ENCODE measurements around the gene NUDT19. TPM values are rescaled to one million over a fixed set of nuclear protein-coding genes. Genes with fewer than 3 reads are reported as not detected.

NUDT19 gene
- total and polyA plus RNA-seq, 8 donors: 9.5 to 16.6 (median 11.0) TPM

- no peak for DNase-seq
- ATAC-seq: no peak
Observed at GRCh38 chr19:32666084-32666483, 25.5 kb upstream of the NUDT19 start.

GRCh38 chr19:32669310-32669709 is 22.3 kb upstream of the NUDT19 start:
- Histone ChIP-seq H3K4me1 (peaks cover 9 to 39% of the 10 kb centered on the region in 2 donors), H3K27ac (no peak overlapping the region), H3K36me3 (peaks cover 0 to 5% of the 10 kb centered on the region in 2 donors), H3K27me3 (no peaks in the 10 kb centered on the region), H3K9me3 (no peaks in the 10 kb centered on the region), H3K4me3 (no peak overlapping the region)
- DNase-seq: no peak
- intact Hi-C loops (cut with DNase I): no loop called here
- TF ChIP-seq, protein P1, sequence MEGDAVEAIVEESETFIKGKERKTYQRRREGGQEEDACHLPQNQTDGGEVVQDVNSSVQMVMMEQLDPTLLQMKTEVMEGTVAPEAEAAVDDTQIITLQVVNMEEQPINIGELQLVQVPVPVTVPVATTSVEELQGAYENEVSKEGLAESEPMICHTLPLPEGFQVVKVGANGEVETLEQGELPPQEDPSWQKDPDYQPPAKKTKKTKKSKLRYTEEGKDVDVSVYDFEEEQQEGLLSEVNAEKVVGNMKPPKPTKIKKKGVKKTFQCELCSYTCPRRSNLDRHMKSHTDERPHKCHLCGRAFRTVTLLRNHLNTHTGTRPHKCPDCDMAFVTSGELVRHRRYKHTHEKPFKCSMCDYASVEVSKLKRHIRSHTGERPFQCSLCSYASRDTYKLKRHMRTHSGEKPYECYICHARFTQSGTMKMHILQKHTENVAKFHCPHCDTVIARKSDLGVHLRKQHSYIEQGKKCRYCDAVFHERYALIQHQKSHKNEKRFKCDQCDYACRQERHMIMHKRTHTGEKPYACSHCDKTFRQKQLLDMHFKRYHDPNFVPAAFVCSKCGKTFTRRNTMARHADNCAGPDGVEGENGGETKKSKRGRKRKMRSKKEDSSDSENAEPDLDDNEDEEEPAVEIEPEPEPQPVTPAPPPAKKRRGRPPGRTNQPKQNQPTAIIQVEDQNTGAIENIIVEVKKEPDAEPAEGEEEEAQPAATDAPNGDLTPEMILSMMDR (IDR thresholded peaks at IDR 0.05): no peak
- no peak for ATAC-seq

More at GRCh38 chr19:32666084-32666483, 25.5 kb upstream of the NUDT19 start:
- no peaks in the 10 kb centered on the region for H3K9me3 ChIP-seq
- H3K27ac ChIP-seq: no peak overlapping the region
- H3K36me3 ChIP-seq: peaks cover 0 to 5% of the 10 kb centered on the region in 2 donors
- TF ChIP-seq, protein P1 (IDR thresholded peaks at IDR 0.05): no peak
- intact Hi-C loops (cut with DNase I): no loop called here
- peaks cover 5 to 23% of the 10 kb centered on the region in 2 donors for H3K4me1 ChIP-seq
- H3K27me3 ChIP-seq: no peaks in the 10 kb centered on the region
- no peak overlapping the region for H3K4me3 ChIP-seq

GRCh38 chr19:32671883-32672593 is 19.6 kb upstream of the NUDT19 start:
- intact Hi-C loops (cut with DNase I): no loop called here
- TF ChIP-seq, protein P1 (IDR thresholded peaks at IDR 0.05): no peak
- peaks cover 13 to 58% of the 10 kb centered on the region in 2 donors for H3K4me1 ChIP-seq
- no peak overlapping the region for H3K4me3 ChIP-seq
- H3K27me3 ChIP-seq: peaks cover 12 to 16% of the 10 kb centered on the region in 2 donors
- ATAC-seq (no peak), DNase-seq (no peak)
- H3K36me3 ChIP-seq: peaks cover 0 to 1% of the 10 kb centered on the region in 2 donors
- H3K27ac ChIP-seq: no peak overlapping the region
- H3K9me3 ChIP-seq: no peaks in the 10 kb centered on the region

- TF ChIP-seq, protein P1 (IDR thresholded peaks at IDR 0.05): no peak
- Histone ChIP-seq H3K4me1 (peaks cover 17 to 63% of the 10 kb centered on the region in 2 donors), H3K9me3 (no peaks in the 10 kb centered on the region), H3K4me3 (no peak overlapping the region), H3K36me3 (no peaks in the 10 kb centered on the region), H3K27ac (no peak overlapping the region), H3K27me3 (peaks cover 19 to 24% of the 10 kb centered on the region in 2 donors)
- intact Hi-C loops (cut with DNase I): no loop called here
- ATAC-seq (no peak), DNase-seq (no peak)
Observed at GRCh38 chr19:32672841-32673240, 18.8 kb upstream of the NUDT19 start.

GRCh38 chr19:32673573-32673972 is 18.0 kb upstream of the NUDT19 start:
- no peak overlapping the region for H3K27ac ChIP-seq
- intact Hi-C loops (cut with DNase I): no loop called here
- no peak for DNase-seq
- H3K27me3 ChIP-seq: peaks cover 19 to 31% of the 10 kb centered on the region in 2 donors
- no peaks in the 10 kb centered on the region for H3K36me3 ChIP-seq
- ATAC-seq: no peak
- peaks cover 17 to 63% of the 10 kb centered on the region in 2 donors for H3K4me1 ChIP-seq
- H3K4me3 ChIP-seq: peak overlapping the region in 1 of 2 donors; percentile 94
- H3K9me3 ChIP-seq: no peaks in the 10 kb centered on the region
- TF ChIP-seq, protein P1 (IDR thresholded peaks at IDR 0.05): no peak

Measured in left lung (tissue), 10 donors.